DND-41 (cell line): Measurements from ENCODE around the gene TMEM109.

Source experiments
- ATAC-seq: fragments of 200-7000 bp; cut with Tn5 transposase; 3 replicates; pipeline ENCODE4 v1.9.1; 2021; ENCODE audit warnings: low read depth; ENCODE audit not compliant: insufficient read depth
- DNase-seq: peaks from one replicate; pipeline ENCODE4 v3.0.0-alpha.2; 2020
- H2AFZ ChIP-seq: 2 replicates; pipeline ENCODE4 v1.6.0; 2012; ENCODE audit warnings: low read depth, low read length
- H3K27ac ChIP-seq: 2 replicates; pipeline ENCODE4 v1.5.1; 2012; ENCODE audit warnings: low read length, inconsistent platforms
- H3K27me3 ChIP-seq: fragments of 200-600 bp; sonication (generic); 2 replicates; pipeline ENCODE4 v1.6.0; 2012; ENCODE audit warnings: low read length, mild to moderate bottlenecking, inconsistent platforms; ENCODE audit not compliant: insufficient read depth, poor library complexity
- H3K36me3 ChIP-seq: 2 replicates; pipeline ENCODE4 v1.5.1; 2012; ENCODE audit warnings: low read length, inconsistent platforms; ENCODE audit not compliant: insufficient read depth
- H3K4me1 ChIP-seq: 2 replicates; pipeline ENCODE4 v1.5.1; 2012; ENCODE audit warnings: mild to moderate bottlenecking, low read length; ENCODE audit not compliant: insufficient read depth
- H3K4me2 ChIP-seq: 2 replicates; pipeline ENCODE4 v1.6.0; 2012; ENCODE audit warnings: mild to moderate bottlenecking, moderate library complexity, low read length, inconsistent platforms; ENCODE audit not compliant: insufficient read depth
- H3K4me3 ChIP-seq, 2 experiments: fragments of 200-600 bp in 1 of 2; shearing (Covaris generic) in 1 of 2; 2 replicates each; pipeline ENCODE4 v1.5.1; 2012 to 2016; ENCODE audit warnings: inconsistent platforms in 2 of 2, low read length in 2 of 2, mild to moderate bottlenecking in 2 of 2, low read depth in 1 of 2, moderate library complexity in 1 of 2
- H3K79me2 ChIP-seq: 2 replicates; pipeline ENCODE4 v1.6.0; 2012; ENCODE audit warnings: low read length, inconsistent platforms; ENCODE audit not compliant: insufficient read depth
- H3K9ac ChIP-seq: 2 replicates; pipeline ENCODE4 v1.6.0; 2012; ENCODE audit warnings: low read depth, mild to moderate bottlenecking, inconsistent platforms, low read length, moderate library complexity
- H3K9me3 ChIP-seq: 2 replicates; pipeline ENCODE4 v1.5.1; 2012; ENCODE audit warnings: low read length, moderate library complexity, mild to moderate bottlenecking, inconsistent platforms; ENCODE audit not compliant: insufficient read depth, severe bottlenecking
- H4K20me1 ChIP-seq: 2 replicates; pipeline ENCODE4 v1.6.0; 2012; ENCODE audit warnings: low read length; ENCODE audit not compliant: insufficient read depth
- EZH2 ChIP-seq: IDR thresholded peaks from 3 replicates; pipeline ENCODE4 v1.6.1; 2012; ENCODE audit warnings: borderline replicate concordance, low read depth, mild to moderate bottlenecking, moderate library complexity, low read length, inconsistent platforms; ENCODE audit not compliant: severe bottlenecking
- TF ChIP-seq, protein P1 (sequence below): IDR thresholded peaks from 2 replicates; pipeline ENCODE4 v1.5.1; 2012; ENCODE audit warnings: borderline replicate concordance, low read length, moderate library complexity, mild to moderate bottlenecking; ENCODE audit not compliant: poor library complexity, severe bottlenecking; ENCODE audit errors: extremely low read depth

Gene TMEM109

GRCh38 chr11:60913793-60914632 lies at the start of gene TMEM109:
Gene TMEM109, plus strand, starts transcription at chr11:60914158. Its CDS starts 5,536 bp downstream, at chr11:60919694.
- peaks cover 42% of the 10 kb centered on the region for H4K20me1 ChIP-seq
- DNase-seq (peak; percentile 89), ATAC-seq (peak; percentile 80)
- peak within 1 kb of the TSS; percentile 96 for H3K4me2 ChIP-seq
- TF ChIP-seq EZH2: no peak
- TF ChIP-seq, protein P1, sequence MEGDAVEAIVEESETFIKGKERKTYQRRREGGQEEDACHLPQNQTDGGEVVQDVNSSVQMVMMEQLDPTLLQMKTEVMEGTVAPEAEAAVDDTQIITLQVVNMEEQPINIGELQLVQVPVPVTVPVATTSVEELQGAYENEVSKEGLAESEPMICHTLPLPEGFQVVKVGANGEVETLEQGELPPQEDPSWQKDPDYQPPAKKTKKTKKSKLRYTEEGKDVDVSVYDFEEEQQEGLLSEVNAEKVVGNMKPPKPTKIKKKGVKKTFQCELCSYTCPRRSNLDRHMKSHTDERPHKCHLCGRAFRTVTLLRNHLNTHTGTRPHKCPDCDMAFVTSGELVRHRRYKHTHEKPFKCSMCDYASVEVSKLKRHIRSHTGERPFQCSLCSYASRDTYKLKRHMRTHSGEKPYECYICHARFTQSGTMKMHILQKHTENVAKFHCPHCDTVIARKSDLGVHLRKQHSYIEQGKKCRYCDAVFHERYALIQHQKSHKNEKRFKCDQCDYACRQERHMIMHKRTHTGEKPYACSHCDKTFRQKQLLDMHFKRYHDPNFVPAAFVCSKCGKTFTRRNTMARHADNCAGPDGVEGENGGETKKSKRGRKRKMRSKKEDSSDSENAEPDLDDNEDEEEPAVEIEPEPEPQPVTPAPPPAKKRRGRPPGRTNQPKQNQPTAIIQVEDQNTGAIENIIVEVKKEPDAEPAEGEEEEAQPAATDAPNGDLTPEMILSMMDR: no peak
- peaks cover 36% of the 10 kb centered on the region for H3K4me1 ChIP-seq
- no peaks in the 10 kb centered on the region for H3K27me3 ChIP-seq
- H3K27ac ChIP-seq: peak within 1 kb of the TSS; percentile 98
- H3K9ac ChIP-seq: peak within 1 kb of the TSS; percentile 84
- H3K9me3 ChIP-seq: no peaks in the 10 kb centered on the region
- H3K36me3 ChIP-seq: peaks cover 17% of the 10 kb centered on the region
- H3K4me3 ChIP-seq: peak within 1 kb of the TSS; percentile 54 to 89
- peak within 1 kb of the TSS; percentile 93 for H2AFZ ChIP-seq
- peaks cover 53% of the 10 kb centered on the region for H3K79me2 ChIP-seq

DNA sequence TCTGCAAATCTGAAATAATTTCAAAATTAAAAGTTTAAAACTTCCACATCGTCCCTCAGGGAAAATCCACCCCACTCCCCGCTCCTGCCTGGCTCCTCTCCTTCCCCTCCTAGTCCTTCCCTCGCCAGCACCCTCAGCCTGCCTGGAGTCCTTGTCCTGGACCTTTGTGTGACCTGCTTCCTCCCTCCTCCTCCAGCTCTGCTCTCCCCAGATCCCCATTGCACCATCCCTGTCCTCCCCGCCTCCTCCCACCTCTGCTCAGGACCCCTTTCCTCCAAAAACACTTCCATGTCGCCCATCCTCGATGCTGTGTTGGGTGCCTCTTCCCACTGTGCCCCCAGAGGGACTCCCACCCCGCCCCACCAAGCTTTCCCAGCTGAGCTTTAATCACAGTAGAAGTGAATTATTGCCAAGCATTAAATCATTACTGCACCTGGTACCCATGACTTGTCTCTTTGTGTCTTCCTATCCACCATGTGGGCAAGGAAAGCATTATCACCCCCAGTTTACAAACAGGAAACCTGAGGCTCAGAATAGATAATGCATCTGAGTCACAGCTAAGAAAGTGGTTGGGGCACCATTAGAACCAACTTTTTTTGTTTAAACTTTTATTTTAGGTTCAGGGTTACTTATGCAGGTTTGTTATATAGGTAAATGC lies 49.0 kb upstream of the TMEM109 start:
- DNase-seq (no peak), ATAC-seq (no peak)
- peaks cover 40% of the 10 kb centered on the region for H3K4me1 ChIP-seq

DNA sequence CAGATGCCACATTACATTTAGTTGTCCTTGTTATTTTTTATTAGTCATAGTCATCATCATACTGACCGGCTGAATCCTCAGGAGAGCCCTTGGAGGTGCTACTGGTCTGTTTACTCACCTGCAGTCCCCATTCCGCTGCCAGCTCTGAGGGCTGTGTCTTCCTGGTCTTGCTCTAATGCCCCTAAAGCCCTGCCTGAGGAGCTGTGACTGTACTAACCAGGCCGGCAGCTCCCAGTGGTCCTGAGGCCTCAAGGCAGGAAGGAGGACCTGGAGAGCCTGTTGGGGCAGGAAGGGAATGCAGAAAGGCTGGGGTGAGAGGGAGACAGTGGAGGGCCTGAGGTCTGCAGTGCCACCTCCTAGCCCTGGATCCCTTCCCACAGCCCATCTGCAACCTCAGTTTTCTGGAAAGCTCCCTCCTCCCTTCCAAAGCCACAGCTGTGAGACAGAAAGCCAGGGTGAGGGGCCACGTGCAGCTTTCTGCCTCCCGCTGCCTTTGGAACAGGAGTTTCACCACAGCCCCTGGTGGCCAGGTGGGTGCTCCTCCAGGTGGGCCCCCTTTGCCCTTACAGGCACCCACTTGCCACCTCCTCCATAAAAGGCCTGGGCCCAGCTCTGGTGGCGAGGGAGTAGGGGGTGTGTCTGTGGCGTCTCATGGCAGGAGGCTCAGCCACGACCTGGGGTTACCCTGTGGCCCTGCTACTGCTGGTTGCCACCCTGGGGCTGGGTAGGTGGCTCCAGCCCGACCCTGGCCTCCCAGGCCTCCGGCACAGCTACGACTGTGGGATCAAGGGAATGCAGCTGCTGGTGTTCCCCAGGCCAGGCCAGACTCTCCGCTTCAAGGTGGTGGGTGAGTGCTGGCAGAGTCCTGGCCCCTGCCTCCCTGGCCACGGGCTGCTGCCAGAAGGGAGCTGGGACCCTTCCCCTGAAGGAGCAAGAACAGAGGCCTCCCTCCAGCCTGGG lies 46.8 kb upstream of the TMEM109 start, which contains the start of gene ZP1:
Gene ZP1 (plus strand): TSS at position 632 of the 960 bp plus-strand sequence. CDS start 20 bp downstream, at position 652.
- DNase-seq: peak; percentile 75
- ATAC-seq: peak; percentile 5; the same call in 2 of the 3 replicates
- Histone ChIP-seq H3K36me3 (no peaks in the 10 kb centered on the region), H3K4me3 (no peak within 1 kb of the TSS), H3K4me1 (peaks cover 62% of the 10 kb centered on the region), H3K27me3 (no peaks in the 10 kb centered on the region), H3K4me2 (no peak within 1 kb of the TSS), H2AFZ (no peak within 1 kb of the TSS), H4K20me1 (no peaks in the 10 kb centered on the region), H3K27ac (peak within 1 kb of the TSS; percentile 93), H3K79me2 (no peaks in the 10 kb centered on the region), H3K9me3 (no peaks in the 10 kb centered on the region), H3K9ac (no peak within 1 kb of the TSS)
- TF ChIP-seq, protein P1: no peak
- TF ChIP-seq EZH2: no peak

More for the DNA sequence above, 49.0 kb upstream of the TMEM109 start:
- Histone ChIP-seq H3K36me3 (no peaks in the 10 kb centered on the region), H4K20me1 (no peaks in the 10 kb centered on the region), H3K27ac (no peak overlapping the region), H3K9ac (no peak overlapping the region), H3K9me3 (no peaks in the 10 kb centered on the region), H3K79me2 (no peaks in the 10 kb centered on the region), H3K4me3 (no peak overlapping the region), H3K4me2 (no peak overlapping the region), H3K27me3 (no peaks in the 10 kb centered on the region), H2AFZ (no peak overlapping the region)
- TF ChIP-seq, protein P1: no peak
- TF ChIP-seq EZH2: no peak
